Measurements from ENCODE around the gene TMEM135.

GRCh38 chr11:87224486-87224885 is 186.8 kb downstream of the TMEM135 start:
- TF ChIP-seq CTCF (IDR thresholded peaks at IDR 0.05): no peak
- no peak for TF ChIP-seq EZH2 (IDR thresholded peaks at IDR 0.05; ENCODE audit: borderline replicate concordance, insufficient read depth, low read depth, low read length, poor library complexity, severe bottlenecking)
